ENCODE data around the gene LYPD4. TPM values are rescaled to one million over a fixed set of nuclear protein-coding genes. Genes with fewer than 3 reads are reported as not detected.
"Not testable (repeated sequence)": the region's sequence is repeated elsewhere in the genome, so short reads cannot be mapped to it uniquely, and the experiment has no call there.

Gene LYPD4
- total and polyA plus RNA-seq, 7 experiments from 2014 or later, result not detected

DNA sequence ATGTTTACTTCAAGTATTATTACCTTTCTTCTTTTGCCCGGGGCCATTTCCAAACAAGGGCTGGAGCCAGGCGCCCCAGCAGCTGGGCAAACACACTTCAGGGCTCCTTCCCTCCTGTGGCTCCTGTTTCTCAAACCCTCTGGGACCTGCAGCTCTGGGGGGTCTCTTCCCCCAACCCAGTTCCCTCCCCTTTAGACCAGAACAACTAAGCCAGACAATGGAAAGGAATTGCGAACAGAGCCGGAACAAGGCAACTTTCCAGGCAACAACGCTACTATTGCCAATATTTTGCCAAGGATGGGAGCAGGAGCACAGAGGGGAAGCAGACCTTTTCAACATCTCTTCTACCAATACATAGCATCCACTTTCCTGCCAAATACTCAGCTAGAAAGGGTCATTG, 55.4 kb downstream of the LYPD4 start:
- H3K36me3 Mint-ChIP-seq; H3K27me3 ChIP-seq (ENCODE audit: control insufficient read depth in 2 of 2, insufficient read depth in 2 of 2, low read length in 2 of 2); H3K27ac ChIP-seq (ENCODE audit: low read depth, low read length); H3K9me3 ChIP-seq (ENCODE audit: control insufficient read depth in 2 of 3, low read length in 3 of 3); H3K36me3 ChIP-seq (ENCODE audit: control insufficient read depth in 2 of 3, insufficient read depth in 3 of 3, low read length in 3 of 3); H3K9me3 Mint-ChIP-seq; H3K4me3 ChIP-seq (ENCODE audit: low read length); H3K4me1 ChIP-seq (ENCODE audit: control insufficient read depth in 2 of 2, insufficient read depth in 2 of 2, low read length in 2 of 2); POLR2A ChIA-PET; DNase-seq; H3K27ac Mint-ChIP-seq; H3K4me3 Mint-ChIP-seq; ATAC-seq: not testable (repeated sequence)
- intact Hi-C loops (cut with micrococcal nuclease), result loop anchor here in 1 of 2 donors (5.0 kb wide), 1 partner anchor 147 kb away; no protein-coding TSS in a partner anchor
- peaks cover 16 to 23% (median 17%) of the 10 kb centered on the region in 7 donors for H3K4me1 Mint-ChIP-seq
- CTCF ChIA-PET, result interaction anchor here (0.5 to 1.2 kb wide), 4 partner anchors 15 to 48 kb away, joined by 3 to 7 read pairs (median 4); no protein-coding TSS in a partner anchor
- H3K27me3 Mint-ChIP-seq, result peaks cover 35 to 72% (median 49%) of the 10 kb centered on the region in 5 donors

DNA sequence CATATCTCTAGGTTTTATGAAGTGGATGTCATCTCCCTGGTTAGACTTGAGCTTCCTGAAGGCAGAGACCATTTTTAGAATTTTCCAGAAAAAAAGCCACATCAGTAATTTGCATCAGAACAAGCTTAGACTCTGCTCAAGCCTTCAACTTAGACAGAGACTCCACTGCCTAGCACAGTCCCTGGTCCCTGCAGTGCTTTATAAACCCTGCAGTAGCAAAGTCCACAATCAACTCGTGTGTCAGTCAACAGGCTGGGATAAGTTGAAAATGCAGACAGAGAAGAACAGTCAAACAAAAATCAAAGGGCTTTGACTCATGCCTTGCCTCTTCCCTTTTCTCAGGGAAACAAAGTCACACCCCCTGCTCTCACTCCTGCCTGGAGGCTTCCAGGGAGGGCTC, 56.0 kb downstream of the LYPD4 start:
- H3K36me3 Mint-ChIP-seq; H3K9me3 Mint-ChIP-seq; H3K27ac ChIP-seq (ENCODE audit: low read depth, low read length); H3K27ac Mint-ChIP-seq; H3K4me3 ChIP-seq (ENCODE audit: low read length); H3K4me1 ChIP-seq (ENCODE audit: control insufficient read depth in 2 of 2, insufficient read depth in 2 of 2, low read length in 2 of 2); ATAC-seq; H3K9me3 ChIP-seq (ENCODE audit: control insufficient read depth in 2 of 3, low read length in 3 of 3); POLR2A ChIA-PET; DNase-seq; H3K27me3 ChIP-seq (ENCODE audit: control insufficient read depth in 2 of 2, insufficient read depth in 2 of 2, low read length in 2 of 2); H3K4me3 Mint-ChIP-seq; H3K36me3 ChIP-seq (ENCODE audit: control insufficient read depth in 2 of 3, insufficient read depth in 3 of 3, low read length in 3 of 3): not testable (repeated sequence)
- intact Hi-C loops (cut with micrococcal nuclease), result loop anchor here in 1 of 2 donors (5.0 kb wide), 1 partner anchor 146 kb away; no protein-coding TSS in a partner anchor
- H3K4me1 Mint-ChIP-seq, result peaks cover 16 to 23% (median 17%) of the 10 kb centered on the region in 7 donors
- CTCF ChIA-PET, result interaction anchor here (0.6 to 1.2 kb wide), 2 partner anchors 35 kb away, joined by 3 to 7 read pairs; no protein-coding TSS in a partner anchor
- H3K27me3 Mint-ChIP-seq, result peaks cover 37 to 76% (median 49%) of the 10 kb centered on the region in 5 donors

Small RNAs within 50 kb of the gene (microRNA-seq; reads per million reads assigned to microRNA genes)
- gene MIR6797 (ENCODE audit: borderline microRNAs expressed), result not detected

Other genes starting within 250 kb of the LYPD4 start
- gene CEACAM4, start 217.6 kb downstream of the LYPD4 start, total RNA-seq, result 1 to 10 TPM in 2 of 5 experiments, under 1 TPM in 1, not detected in 2; 0.60 to 1.5 (median 1.1) TPM
- gene CEACAM4, start 217.6 kb downstream of the LYPD4 start, polyA plus RNA-seq, result not detected
- gene CEACAM7, start 156.4 kb downstream of the LYPD4 start, total RNA-seq, result not detected
- gene CEACAM7, start 156.4 kb downstream of the LYPD4 start, polyA plus RNA-seq, result not detected
- gene CEACAM5, start 136.1 kb downstream of the LYPD4 start, total RNA-seq, result not detected
- not detected for gene CEACAM5, start 136.1 kb downstream of the LYPD4 start, polyA plus RNA-seq
- gene CEACAM6, start 89.2 kb downstream of the LYPD4 start, total RNA-seq, result under 1 TPM in 1 of 5 experiments, not detected in 4; 0.15 TPM
- not detected for gene CEACAM6, start 89.2 kb downstream of the LYPD4 start, polyA plus RNA-seq
- 1 to 10 TPM in 1 of 5 experiments, under 1 TPM in 1, not detected in 3; 0.42 to 4.7 TPM for gene CEACAM3, start 48.1 kb downstream of the LYPD4 start, total RNA-seq
- gene CEACAM3, start 48.1 kb downstream of the LYPD4 start, polyA plus RNA-seq, result not detected
- under 1 TPM in 1 of 5 experiments, not detected in 4; 0.12 TPM for gene DMRTC2, start 359 bp upstream of the LYPD4 start, total RNA-seq
- not detected for gene DMRTC2, start 359 bp upstream of the LYPD4 start, polyA plus RNA-seq
- gene RPS19, start 15.6 kb upstream of the LYPD4 start, total RNA-seq, result 1,000 to 10,000 TPM; 2,739 to 3,712 (median 3,396) TPM
- gene RPS19, start 15.6 kb upstream of the LYPD4 start, polyA plus RNA-seq, result 1,000 to 10,000 TPM; 6,645 to 7,822 TPM
- 10 to 100 TPM in 1 of 5 experiments, 1 to 10 TPM in 4; 2.6 to 27.9 (median 2.8) TPM for gene CD79A, start 32.6 kb upstream of the LYPD4 start, total RNA-seq
- 10 to 100 TPM in 1 of 2 donors, 1 to 10 TPM in 1; 9.6 to 16.8 TPM for gene CD79A, start 32.6 kb upstream of the LYPD4 start, polyA plus RNA-seq
- gene ARHGEF1, start 38.5 kb upstream of the LYPD4 start, total RNA-seq, result 1,000 to 10,000 TPM in 4 of 5 experiments, 100 to 1,000 TPM in 1; 662 to 1,236 (median 1,141) TPM
- gene ARHGEF1, start 38.5 kb upstream of the LYPD4 start, polyA plus RNA-seq, result 100 to 1,000 TPM; 184 to 367 TPM
- gene ERFL, start 83.8 kb upstream of the LYPD4 start, total RNA-seq, result 10 to 100 TPM in 2 of 5 experiments, 1 to 10 TPM in 3; 3.0 to 15.0 (median 8.0) TPM
- not detected for gene ERFL, start 83.8 kb upstream of the LYPD4 start, polyA plus RNA-seq
- gene RABAC1, start 114.6 kb upstream of the LYPD4 start, total RNA-seq, result 10 to 100 TPM; 70.4 to 90.9 (median 78.1) TPM
- 100 to 1,000 TPM; 171 to 187 TPM for gene RABAC1, start 114.6 kb upstream of the LYPD4 start, polyA plus RNA-seq
- 1 to 10 TPM; 1.3 to 5.0 (median 2.9) TPM for gene ATP1A3, start 149.5 kb upstream of the LYPD4 start, total RNA-seq
- 1 to 10 TPM in 1 of 2 donors, under 1 TPM in 1; 0.54 to 2.7 TPM for gene ATP1A3, start 149.5 kb upstream of the LYPD4 start, polyA plus RNA-seq
- 1 to 10 TPM in 2 of 5 experiments, under 1 TPM in 3; 0.57 to 3.5 (median 0.86) TPM for gene GRIK5, start 225.5 kb upstream of the LYPD4 start, total RNA-seq
- gene GRIK5, start 225.5 kb upstream of the LYPD4 start, polyA plus RNA-seq, result under 1 TPM in 1 of 2 donors, not detected in 1; 0.09 TPM
- gene ZNF574, start 231.5 kb upstream of the LYPD4 start, total RNA-seq, result 10 to 100 TPM; 17.6 to 26.7 (median 20.9) TPM
- gene ZNF574, start 231.5 kb upstream of the LYPD4 start, polyA plus RNA-seq, result 10 to 100 TPM; 11.2 to 32.8 TPM

All from naive thymus-derived CD4-positive, alpha-beta T cell (primary cell).